GM06990 (cell line): ENCODE measurements around the gene EIF4EBP3.

ENCODE experiments used
- DNase-seq: peaks from one replicate; pipeline ENCODE4 v3.0.0-alpha.2; 2011; ENCODE audit not compliant: insufficient read length; ENCODE audit errors: extremely low read depth
- H3K27me3 ChIP-seq: replicated peaks from 2 replicates; pipeline ENCODE4 v1.6.0; 2011; ENCODE audit warnings: low read length; ENCODE audit not compliant: control insufficient read depth, insufficient read depth
- H3K36me3 ChIP-seq: 2 replicates; pipeline ENCODE4 v1.5.1; 2011; ENCODE audit warnings: low read length; ENCODE audit not compliant: control insufficient read depth, insufficient read depth
- H3K4me3 ChIP-seq: replicated peaks from 2 replicates; pipeline ENCODE4 v1.5.1; 2011; ENCODE audit warnings: low read depth, mild to moderate bottlenecking, control low read depth, low read length
- CTCF ChIP-seq: IDR thresholded peaks from 2 replicates; pipeline ENCODE4 v1.5.1; 2011; ENCODE audit warnings: low read length, control low read depth, mild to moderate bottlenecking, inconsistent platforms; ENCODE audit not compliant: insufficient read depth, poor library complexity, severe bottlenecking

EIF4EBP3 gene

GRCh38 chr5:140546851-140547507, 483 bp upstream of the EIF4EBP3 start:
- peaks cover 24% of the 10 kb centered on the region for H3K36me3 ChIP-seq
- no peak for TF ChIP-seq CTCF
- no peaks in the 10 kb centered on the region for H3K27me3 ChIP-seq
- no peak overlapping the region for H3K4me3 ChIP-seq
- DNase-seq = no peak

DNA sequence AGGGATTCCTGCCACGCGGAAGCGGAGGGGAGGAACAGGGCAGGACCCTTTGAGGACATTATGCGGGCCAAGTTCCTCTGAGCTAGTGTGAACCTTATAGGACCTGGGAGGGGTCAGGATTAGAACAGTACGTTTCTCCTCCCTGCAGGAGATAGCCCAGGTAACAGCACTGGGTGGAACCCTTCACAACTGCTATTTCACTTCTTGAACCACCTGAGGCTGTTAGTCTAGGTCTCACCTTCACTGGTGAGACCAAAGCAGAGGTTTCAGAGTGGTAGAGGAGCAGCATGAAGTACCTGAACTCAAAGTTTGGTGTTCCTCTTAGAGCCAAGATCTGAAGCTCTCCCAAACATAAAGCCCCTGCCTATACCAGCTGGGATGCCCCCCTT, 832 bp downstream of the EIF4EBP3 start:
- Histone ChIP-seq H3K27me3 (no peaks in the 10 kb centered on the region), H3K4me3 (no peak overlapping the region), H3K36me3 (peaks cover 24% of the 10 kb centered on the region)
- TF ChIP-seq CTCF = no peak
- DNase-seq = no peak

- no peak for DNase-seq
- Histone ChIP-seq H3K36me3 (peaks cover 24% of the 10 kb centered on the region), H3K27me3 (no peaks in the 10 kb centered on the region), H3K4me3 (no peak overlapping the region)
- no peak for TF ChIP-seq CTCF
Observed at GRCh38 chr5:140548791-140549190, 1.3 kb downstream of the EIF4EBP3 start.

- no peak for TF ChIP-seq CTCF
- Histone ChIP-seq H3K27me3 (no peaks in the 10 kb centered on the region), H3K36me3 (peaks cover 26% of the 10 kb centered on the region), H3K4me3 (no peak overlapping the region)
- DNase-seq = no peak
Observed at GRCh38 chr5:140549237-140550144, 2.0 kb downstream of the EIF4EBP3 start.

GRCh38 chr5:140550147-140551079, 3.0 kb downstream of the EIF4EBP3 start:
- no peaks in the 10 kb centered on the region for H3K27me3 ChIP-seq
- no peak for DNase-seq
- H3K36me3 ChIP-seq = peaks cover 26% of the 10 kb centered on the region
- TF ChIP-seq CTCF = no peak
- no peak overlapping the region for H3K4me3 ChIP-seq
